WTC11 (cell line): ENCODE data around the gene KLHL33. TPM values are rescaled to one million over a fixed set of nuclear protein-coding genes. Genes with fewer than 3 reads are reported as not detected.
A peak's percentile ranks its signal among the peaks of the same experiment; 100 is the strongest.

Experiments
- ATF1 ChIP-seq: sonication (generic); formaldehyde crosslinking; IDR thresholded peaks from 2 replicates; pipeline ENCODE4 v1.8.1; 2023; ENCODE audit warnings: mild to moderate bottlenecking, moderate library complexity, missing genetic modification reagents
- CDX4 ChIP-seq: fragments of 250-450 bp; sonication (Bioruptor Pico); IDR thresholded peaks from 2 replicates; pipeline ENCODE4 v1.9.0; 2021; ENCODE audit warnings: moderate library complexity, mild to moderate bottlenecking, inconsistent platforms, borderline replicate concordance
- E2F4 ChIP-seq: sonication (generic); formaldehyde crosslinking; IDR thresholded peaks from 2 replicates; pipeline ENCODE4 v1.8.1; 2022; ENCODE audit warnings: low read depth, mild to moderate bottlenecking, moderate library complexity, missing genetic modification reagents, borderline replicate concordance
- FOXK1 ChIP-seq: sonication (generic); formaldehyde crosslinking; IDR thresholded peaks from 2 replicates; pipeline ENCODE4 v1.8.0; 2022; ENCODE audit warnings: mild to moderate bottlenecking, moderate library complexity, missing genetic modification reagents
- GRHL2 ChIP-seq: fragments of 250-450 bp; sonication (Bioruptor Pico); IDR thresholded peaks from 2 replicates; pipeline ENCODE4 v1.8.0; 2022; ENCODE audit warnings: mild to moderate bottlenecking, moderate library complexity; ENCODE audit not compliant: insufficient replicate concordance, severe bottlenecking
- IRF2 ChIP-seq: sonication (generic); formaldehyde crosslinking; IDR thresholded peaks from 2 replicates; pipeline ENCODE4 v1.8.0; 2022; ENCODE audit warnings: low read depth, missing genetic modification reagents, borderline replicate concordance
- MLX ChIP-seq: sonication (generic); formaldehyde crosslinking; IDR thresholded peaks from 2 replicates; pipeline ENCODE4 v1.8.1; 2023; ENCODE audit warnings: mild to moderate bottlenecking, missing genetic modification reagents, moderate library complexity
- MXD4 ChIP-seq: fragments of 250-450 bp; sonication (Bioruptor Pico); IDR thresholded peaks from 2 replicates; pipeline ENCODE4 v1.8.0; 2021; ENCODE audit warnings: mild to moderate bottlenecking, moderate library complexity, borderline replicate concordance
- MYBL2 ChIP-seq: sonication (generic); formaldehyde crosslinking; IDR thresholded peaks from 2 replicates; pipeline ENCODE4 v1.8.1; 2023; ENCODE audit warnings: mild to moderate bottlenecking, moderate library complexity, missing genetic modification reagents
- NFE2L1 ChIP-seq: sonication (generic); formaldehyde crosslinking; IDR thresholded peaks from 2 replicates; pipeline ENCODE4 v1.8.1; 2023; ENCODE audit warnings: missing genetic modification reagents
- NR2C2 ChIP-seq: sonication (generic); formaldehyde crosslinking; IDR thresholded peaks from 2 replicates; pipeline ENCODE4 v1.8.0; 2022; ENCODE audit warnings: mild to moderate bottlenecking, missing genetic modification reagents
- RELA ChIP-seq: sonication (generic); formaldehyde crosslinking; IDR thresholded peaks from 2 replicates; pipeline ENCODE4 v1.8.1; 2022; ENCODE audit warnings: missing genetic modification reagents, mild to moderate bottlenecking, borderline replicate concordance
- SMAD3 ChIP-seq: sonication (generic); formaldehyde crosslinking; IDR thresholded peaks from 2 replicates; pipeline ENCODE4 v1.8.0; 2022; ENCODE audit warnings: missing genetic modification reagents, mild to moderate bottlenecking, borderline replicate concordance
- SP1 ChIP-seq: sonication (generic); formaldehyde crosslinking; conservative IDR thresholded peaks from 2 replicates; pipeline ENCODE4 v1.8.1; 2022; ENCODE audit warnings: missing genetic modification reagents
- TP53 ChIP-seq: sonication (generic); formaldehyde crosslinking; IDR thresholded peaks from 2 replicates; pipeline ENCODE4 v1.8.1; 2023; ENCODE audit warnings: mild to moderate bottlenecking, missing genetic modification reagents
- ZMAT4 ChIP-seq: fragments of 250-450 bp; sonication (Bioruptor Pico); IDR thresholded peaks from 2 replicates; pipeline ENCODE4 v1.9.0; 2021; ENCODE audit warnings: mild to moderate bottlenecking
- ZNF219 ChIP-seq: sonication (generic); formaldehyde crosslinking; IDR thresholded peaks from 2 replicates; pipeline ENCODE4 v1.8.0; 2023; ENCODE audit warnings: missing genetic modification reagents, mild to moderate bottlenecking, borderline replicate concordance
- ZNF232 ChIP-seq: sonication (generic); formaldehyde crosslinking; IDR thresholded peaks from 2 replicates; pipeline ENCODE4 v1.8.0; 2022; ENCODE audit warnings: mild to moderate bottlenecking, missing genetic modification reagents
- ZNF263 ChIP-seq: sonication (generic); formaldehyde crosslinking; IDR thresholded peaks from 2 replicates; pipeline ENCODE4 v1.8.1; 2022; ENCODE audit warnings: low read depth, mild to moderate bottlenecking, moderate library complexity, missing genetic modification reagents
- ZNF317 ChIP-seq: sonication (generic); formaldehyde crosslinking; IDR thresholded peaks from 2 replicates; pipeline ENCODE4 v1.8.1; 2023; ENCODE audit warnings: low read depth, mild to moderate bottlenecking, moderate library complexity, missing genetic modification reagents, borderline replicate concordance
- ZNF396 ChIP-seq: fragments of 250-450 bp; sonication (Bioruptor Pico); IDR thresholded peaks from 2 replicates; pipeline ENCODE4 v1.8.0; 2021; ENCODE audit warnings: mild to moderate bottlenecking, moderate library complexity, borderline replicate concordance
- ZNF423 ChIP-seq: fragments of 250-450 bp; sonication (Bioruptor Pico); IDR thresholded peaks from 2 replicates; pipeline ENCODE4 v2.1.2; 2022; ENCODE audit warnings: mild to moderate bottlenecking, moderate library complexity
- ZNF532 ChIP-seq: fragments of 250-450 bp; sonication (Bioruptor Pico); IDR thresholded peaks from 2 replicates; pipeline ENCODE4 v1.9.0; 2021; ENCODE audit warnings: mild to moderate bottlenecking, borderline replicate concordance
- total RNA-seq: library from RNA; stranded (reverse); gene quantifications from 3 replicates; pipeline ENCODE4 v1.2.3, GENCODE V29; 2021
- TF ChIP-seq, protein P1 (sequence below): sonication (generic); formaldehyde crosslinking; IDR thresholded peaks from 2 replicates; pipeline ENCODE4 v1.8.0; 2022; ENCODE audit warnings: mild to moderate bottlenecking, missing genetic modification reagents
- TF ChIP-seq, protein P2 (sequence below): sonication (generic); formaldehyde crosslinking; IDR thresholded peaks from 2 replicates; pipeline ENCODE4 v1.8.0; 2022; ENCODE audit warnings: mild to moderate bottlenecking, missing genetic modification reagents
- TF ChIP-seq, protein P3 (sequence below): sonication (generic); formaldehyde crosslinking; IDR thresholded peaks from 2 replicates; pipeline ENCODE4 v1.8.0; 2023; ENCODE audit warnings: mild to moderate bottlenecking, missing genetic modification reagents

KLHL33 gene
- total RNA-seq, 1 experiment from 2014 or later = 0.17 TPM

DNA sequence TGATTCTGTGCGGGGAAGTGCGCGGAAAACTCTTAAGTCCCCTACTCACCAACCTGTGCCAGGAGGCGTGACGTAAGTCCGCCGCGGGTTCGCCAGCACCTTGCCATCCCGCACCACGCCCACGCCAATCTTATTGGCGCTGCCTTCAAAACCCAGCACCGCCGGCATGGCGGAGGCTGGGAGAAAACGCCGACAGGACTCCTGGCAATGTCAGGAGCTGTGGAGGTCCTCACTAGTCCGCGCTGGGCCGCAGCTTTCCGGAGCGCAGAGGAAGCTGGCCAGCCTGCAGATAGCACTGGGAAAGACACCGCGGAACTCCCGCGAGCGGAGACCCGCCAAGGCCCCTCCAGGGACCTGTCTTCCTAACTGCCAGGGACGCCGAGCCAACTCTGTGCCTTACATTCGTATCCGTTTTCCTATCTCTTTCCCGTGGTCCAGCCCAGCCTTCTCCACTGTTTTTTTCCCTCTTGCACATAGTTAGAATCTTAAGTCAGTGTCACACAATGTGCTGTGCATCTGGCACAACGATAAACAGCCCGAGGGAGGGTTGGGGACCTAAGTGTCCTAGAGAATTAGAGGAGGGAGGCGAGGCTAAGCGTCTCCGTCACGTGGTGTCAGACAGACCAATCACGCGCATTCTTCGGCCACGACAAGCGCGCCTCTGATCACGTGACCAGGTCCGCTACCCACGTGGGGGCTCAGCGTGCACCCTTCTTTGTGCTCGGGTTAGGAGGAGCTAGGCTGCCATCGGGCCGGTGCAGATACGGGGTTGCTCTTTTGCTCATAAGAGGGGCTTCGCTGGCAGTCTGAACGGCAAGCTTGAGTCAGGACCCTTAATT is 18.8 kb upstream of the KLHL33 start, which contains the start of the genes APEX1 and OSGEP (continued):
- TF ChIP-seq E2F4 (CRISPR knock-in tag) (no peak), ZMAT4 (CRISPR knock-in tag) (no peak), GRHL2 (CRISPR knock-in tag) (no peak), ZNF263 (CRISPR knock-in tag) (no peak), RELA (CRISPR knock-in tag) (no peak), ZNF219 (CRISPR knock-in tag) (0 out of 2 replicates have a peak, but pooled peaks have one; percentile 63), SP1 (CRISPR knock-in tag) (peak; percentile 84), MXD4 (CRISPR knock-in tag) (no peak), MLX (CRISPR knock-in tag) (no peak), ATF1 (CRISPR knock-in tag) (no peak), FOXK1 (peak; percentile 84), ZNF532 (no peak), MYBL2 (no peak; the same call in 1 of the 2 replicates), ZNF317 (CRISPR knock-in tag) (no peak), ZNF396 (CRISPR knock-in tag) (no peak), ZNF232 (CRISPR knock-in tag) (no peak), TP53 (CRISPR knock-in tag) (no peak), CDX4 (CRISPR knock-in tag) (no peak), IRF2 (CRISPR knock-in tag) (no peak), SMAD3 (CRISPR knock-in tag) (peak; percentile 50; the same call in 1 of the 2 replicates), NFE2L1 (CRISPR knock-in tag) (peak; percentile 45; the same call in 1 of the 2 replicates), NR2C2 (CRISPR knock-in tag) (no peak), ZNF423 (no peak)
- TF ChIP-seq, protein P1, sequence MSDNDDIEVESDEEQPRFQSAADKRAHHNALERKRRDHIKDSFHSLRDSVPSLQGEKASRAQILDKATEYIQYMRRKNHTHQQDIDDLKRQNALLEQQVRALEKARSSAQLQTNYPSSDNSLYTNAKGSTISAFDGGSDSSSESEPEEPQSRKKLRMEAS (CRISPR knock-in tag) = peak; percentile 97
- TF ChIP-seq, protein P2, sequence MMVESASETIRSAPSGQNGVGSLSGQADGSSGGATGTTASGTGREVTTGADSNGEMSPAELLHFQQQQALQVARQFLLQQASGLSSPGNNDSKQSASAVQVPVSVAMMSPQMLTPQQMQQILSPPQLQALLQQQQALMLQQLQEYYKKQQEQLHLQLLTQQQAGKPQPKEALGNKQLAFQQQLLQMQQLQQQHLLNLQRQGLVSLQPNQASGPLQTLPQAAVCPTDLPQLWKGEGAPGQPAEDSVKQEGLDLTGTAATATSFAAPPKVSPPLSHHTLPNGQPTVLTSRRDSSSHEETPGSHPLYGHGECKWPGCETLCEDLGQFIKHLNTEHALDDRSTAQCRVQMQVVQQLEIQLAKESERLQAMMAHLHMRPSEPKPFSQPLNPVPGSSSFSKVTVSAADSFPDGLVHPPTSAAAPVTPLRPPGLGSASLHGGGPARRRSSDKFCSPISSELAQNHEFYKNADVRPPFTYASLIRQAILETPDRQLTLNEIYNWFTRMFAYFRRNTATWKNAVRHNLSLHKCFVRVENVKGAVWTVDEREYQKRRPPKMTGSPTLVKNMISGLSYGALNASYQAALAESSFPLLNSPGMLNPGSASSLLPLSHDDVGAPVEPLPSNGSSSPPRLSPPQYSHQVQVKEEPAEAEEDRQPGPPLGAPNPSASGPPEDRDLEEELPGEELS = peak; percentile 59; the same call in 1 of the 2 replicates
- TF ChIP-seq, protein P3, sequence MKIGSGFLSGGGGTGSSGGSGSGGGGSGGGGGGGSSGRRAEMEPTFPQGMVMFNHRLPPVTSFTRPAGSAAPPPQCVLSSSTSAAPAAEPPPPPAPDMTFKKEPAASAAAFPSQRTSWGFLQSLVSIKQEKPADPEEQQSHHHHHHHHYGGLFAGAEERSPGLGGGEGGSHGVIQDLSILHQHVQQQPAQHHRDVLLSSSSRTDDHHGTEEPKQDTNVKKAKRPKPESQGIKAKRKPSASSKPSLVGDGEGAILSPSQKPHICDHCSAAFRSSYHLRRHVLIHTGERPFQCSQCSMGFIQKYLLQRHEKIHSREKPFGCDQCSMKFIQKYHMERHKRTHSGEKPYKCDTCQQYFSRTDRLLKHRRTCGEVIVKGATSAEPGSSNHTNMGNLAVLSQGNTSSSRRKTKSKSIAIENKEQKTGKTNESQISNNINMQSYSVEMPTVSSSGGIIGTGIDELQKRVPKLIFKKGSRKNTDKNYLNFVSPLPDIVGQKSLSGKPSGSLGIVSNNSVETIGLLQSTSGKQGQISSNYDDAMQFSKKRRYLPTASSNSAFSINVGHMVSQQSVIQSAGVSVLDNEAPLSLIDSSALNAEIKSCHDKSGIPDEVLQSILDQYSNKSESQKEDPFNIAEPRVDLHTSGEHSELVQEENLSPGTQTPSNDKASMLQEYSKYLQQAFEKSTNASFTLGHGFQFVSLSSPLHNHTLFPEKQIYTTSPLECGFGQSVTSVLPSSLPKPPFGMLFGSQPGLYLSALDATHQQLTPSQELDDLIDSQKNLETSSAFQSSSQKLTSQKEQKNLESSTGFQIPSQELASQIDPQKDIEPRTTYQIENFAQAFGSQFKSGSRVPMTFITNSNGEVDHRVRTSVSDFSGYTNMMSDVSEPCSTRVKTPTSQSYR = no peak
